Stimulated activated CD8-positive, alpha-beta memory T cell treated with anti-CD3 and anti-CD28 coated beads, Interleukin-15, amount 100 ng/mL, for 4 hours (primary cell): ENCODE results near the gene AFDN.

ENCODE experiments used
- DNase-seq, 2 donors: peaks; one replicate each; pipeline ENCODE4 v3.0.0-alpha.2; 2020; ENCODE audit warnings: low read depth in 2 of 2

The AFDN gene

GRCh38 chr6:167925026-167925425 lies 98.3 kb downstream of the AFDN start:
- no peak for DNase-seq

GRCh38 chr6:167927246-167927645 lies 100.5 kb downstream of the AFDN start:
- DNase-seq, result no peak

- no peak for DNase-seq
These were observed 101.4 kb downstream of the AFDN start for GRCh38 chr6:167928111-167928510.

GRCh38 chr6:167930295-167930694 lies 103.6 kb downstream of the AFDN start:
- no peak for DNase-seq

GRCh38 chr6:167932468-167933276 lies 106.0 kb downstream of the AFDN start:
- no peak for DNase-seq

GRCh38 chr6:167933290-167933689 lies 106.6 kb downstream of the AFDN start:
- DNase-seq, result no peak

GRCh38 chr6:167933847-167934246 lies 107.1 kb downstream of the AFDN start:
- no peak for DNase-seq

- no peak for DNase-seq
These were observed 107.7 kb downstream of the AFDN start for GRCh38 chr6:167934426-167934864.

GRCh38 chr6:167936051-167936450 lies 109.3 kb downstream of the AFDN start:
- no peak for DNase-seq

- DNase-seq, result no peak
These were observed 110.6 kb downstream of the AFDN start for GRCh38 chr6:167937301-167937700.

GRCh38 chr6:167937948-167938911 lies 111.5 kb downstream of the AFDN start:
- DNase-seq, result no peak

- no peak for DNase-seq
These were observed 115.1 kb downstream of the AFDN start for GRCh38 chr6:167941822-167942221.

GRCh38 chr6:167944130-167944529 lies 117.4 kb downstream of the AFDN start:
- DNase-seq, result no peak

- no peak for DNase-seq
These were observed 119.3 kb downstream of the AFDN start for GRCh38 chr6:167946007-167946406.

GRCh38 chr6:167946604-167947003 lies 119.9 kb downstream of the AFDN start:
- no peak for DNase-seq

GRCh38 chr6:167947716-167948115 lies 121.0 kb downstream of the AFDN start:
- no peak for DNase-seq

- DNase-seq, result no peak
These were observed 122.0 kb downstream of the AFDN start for GRCh38 chr6:167948716-167949115.

GRCh38 chr6:167949121-167949684 lies 122.5 kb downstream of the AFDN start:
- no peak for DNase-seq

GRCh38 chr6:167951781-167952511 lies 125.2 kb downstream of the AFDN start:
- no peak for DNase-seq

GRCh38 chr6:167952512-167952859 lies 125.8 kb downstream of the AFDN start:
- no peak for DNase-seq

- DNase-seq, result no peak
These were observed 126.8 kb downstream of the AFDN start for GRCh38 chr6:167953551-167953950.

GRCh38 chr6:167954151-167954550 lies 127.4 kb downstream of the AFDN start:
- no peak for DNase-seq
